RWPE2 (cell line): ENCODE results near the gene CRABP2.

ENCODE experiments used
- ATAC-seq: fragments of 200-7000 bp; cut with Tn5 transposase; 3 replicates; pipeline ENCODE4 v1.9.1; 2021; ENCODE audit warnings: low read depth
- DNase-seq: peaks from one replicate; pipeline ENCODE4 v3.0.0-alpha.2; 2020; ENCODE audit warnings: low spot score
- H3K27ac ChIP-seq: fragments of 450-650 bp; 2 replicates; pipeline ENCODE4 v1.5.1; 2017; ENCODE audit warnings: mild to moderate bottlenecking; ENCODE audit not compliant: poor library complexity, severe bottlenecking
- H3K27me3 ChIP-seq: fragments of 250-450 bp; sonication (Bioruptor Pico); 2 replicates; pipeline ENCODE4 v1.5.1; 2021; ENCODE audit warnings: mild to moderate bottlenecking, moderate library complexity; ENCODE audit not compliant: insufficient read depth, poor library complexity, severe bottlenecking
- H3K36me3 ChIP-seq: fragments of 250-450 bp; sonication (Bioruptor Pico); 2 replicates; pipeline ENCODE4 v1.5.1; 2020; ENCODE audit warnings: low read depth, mild to moderate bottlenecking, moderate library complexity
- H3K4me1 ChIP-seq: fragments of 250-450 bp; sonication (Bioruptor Pico); 2 replicates; pipeline ENCODE4 v1.5.1; 2021; ENCODE audit warnings: mild to moderate bottlenecking, moderate library complexity; ENCODE audit not compliant: insufficient read depth, poor library complexity, severe bottlenecking
- H3K4me3 ChIP-seq: fragments of 250-450 bp; sonication (Bioruptor Pico); 2 replicates; pipeline ENCODE4 v1.5.1; 2021; ENCODE audit warnings: mild to moderate bottlenecking, moderate library complexity; ENCODE audit not compliant: severe bottlenecking
- H3K9me3 ChIP-seq: fragments of 250-450 bp; sonication (Bioruptor Pico); 2 replicates; pipeline ENCODE4 v1.5.1; 2021; ENCODE audit warnings: mild to moderate bottlenecking, moderate library complexity; ENCODE audit not compliant: severe bottlenecking
- TF ChIP-seq, protein P1 (sequence below): fragments of 450-650 bp; IDR thresholded peaks from one replicate; pipeline ENCODE4 v1.5.1; 2017; ENCODE audit warnings: mild to moderate bottlenecking, moderate library complexity; ENCODE audit not compliant: poor library complexity, severe bottlenecking

CRABP2 gene

DNA sequence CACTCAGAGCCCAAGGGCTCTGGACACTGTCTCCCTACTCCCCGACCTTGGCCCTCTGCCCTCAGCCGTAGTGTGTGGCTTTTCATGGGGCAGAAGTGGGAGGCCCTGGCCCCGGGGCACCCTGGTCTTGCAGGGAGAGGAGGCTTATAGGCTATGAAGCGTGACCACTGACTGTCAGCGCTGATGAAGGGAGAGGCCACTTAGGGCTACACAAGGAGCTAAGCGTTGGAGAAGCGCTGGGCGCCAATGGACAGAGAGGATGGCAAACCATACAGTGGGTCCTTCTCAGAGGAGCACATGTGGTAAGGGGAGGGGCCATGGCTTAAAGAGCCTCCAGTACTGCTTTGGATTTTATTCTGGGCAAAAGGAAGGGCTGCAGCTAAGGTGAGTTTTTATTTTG is 7.9 kb downstream of the CRABP2 start:
- TF ChIP-seq, protein P1, sequence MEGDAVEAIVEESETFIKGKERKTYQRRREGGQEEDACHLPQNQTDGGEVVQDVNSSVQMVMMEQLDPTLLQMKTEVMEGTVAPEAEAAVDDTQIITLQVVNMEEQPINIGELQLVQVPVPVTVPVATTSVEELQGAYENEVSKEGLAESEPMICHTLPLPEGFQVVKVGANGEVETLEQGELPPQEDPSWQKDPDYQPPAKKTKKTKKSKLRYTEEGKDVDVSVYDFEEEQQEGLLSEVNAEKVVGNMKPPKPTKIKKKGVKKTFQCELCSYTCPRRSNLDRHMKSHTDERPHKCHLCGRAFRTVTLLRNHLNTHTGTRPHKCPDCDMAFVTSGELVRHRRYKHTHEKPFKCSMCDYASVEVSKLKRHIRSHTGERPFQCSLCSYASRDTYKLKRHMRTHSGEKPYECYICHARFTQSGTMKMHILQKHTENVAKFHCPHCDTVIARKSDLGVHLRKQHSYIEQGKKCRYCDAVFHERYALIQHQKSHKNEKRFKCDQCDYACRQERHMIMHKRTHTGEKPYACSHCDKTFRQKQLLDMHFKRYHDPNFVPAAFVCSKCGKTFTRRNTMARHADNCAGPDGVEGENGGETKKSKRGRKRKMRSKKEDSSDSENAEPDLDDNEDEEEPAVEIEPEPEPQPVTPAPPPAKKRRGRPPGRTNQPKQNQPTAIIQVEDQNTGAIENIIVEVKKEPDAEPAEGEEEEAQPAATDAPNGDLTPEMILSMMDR, result no peak
- no peaks in the 10 kb centered on the region for H3K9me3 ChIP-seq
- no peaks in the 10 kb centered on the region for H3K27me3 ChIP-seq
- H3K4me1 ChIP-seq, result peaks cover 19% of the 10 kb centered on the region
- H3K4me3 ChIP-seq, result no peak overlapping the region
- DNase-seq (no peak), ATAC-seq (no peak)
- H3K27ac ChIP-seq, result no peak overlapping the region
- no peaks in the 10 kb centered on the region for H3K36me3 ChIP-seq

- Histone ChIP-seq H3K9me3 (no peaks in the 10 kb centered on the region), H3K4me3 (no peak overlapping the region), H3K27ac (no peak overlapping the region), H3K27me3 (no peaks in the 10 kb centered on the region), H3K36me3 (no peaks in the 10 kb centered on the region), H3K4me1 (peaks cover 26% of the 10 kb centered on the region)
- no peak for ATAC-seq
- no peak for DNase-seq
- TF ChIP-seq, protein P1, result no peak
Observed at GRCh38 chr1:156696755-156697154, 8.6 kb downstream of the CRABP2 start.

DNA sequence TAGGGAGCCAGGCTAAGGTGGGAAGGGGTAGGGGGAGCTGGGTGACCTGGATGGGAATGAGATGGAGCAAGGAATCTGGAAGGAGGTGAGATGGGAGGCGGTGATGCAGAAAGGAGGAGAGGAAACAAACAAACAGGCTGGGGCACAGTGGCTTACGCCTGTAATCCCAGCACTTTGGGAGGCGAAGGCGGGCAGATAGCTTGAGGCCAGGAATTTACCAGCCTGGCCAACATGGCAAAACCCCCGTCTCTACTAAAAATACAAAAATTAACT is 10.8 kb downstream of the CRABP2 start:
- Histone ChIP-seq H3K4me3 (no peak overlapping the region), H3K4me1 (peaks cover 38% of the 10 kb centered on the region), H3K36me3 (no peaks in the 10 kb centered on the region), H3K9me3 (no peaks in the 10 kb centered on the region), H3K27ac (peak overlapping the region; percentile 26), H3K27me3 (no peaks in the 10 kb centered on the region)
- DNase-seq, result no peak
- ATAC-seq, result no peak
- TF ChIP-seq, protein P1, result no peak

DNA sequence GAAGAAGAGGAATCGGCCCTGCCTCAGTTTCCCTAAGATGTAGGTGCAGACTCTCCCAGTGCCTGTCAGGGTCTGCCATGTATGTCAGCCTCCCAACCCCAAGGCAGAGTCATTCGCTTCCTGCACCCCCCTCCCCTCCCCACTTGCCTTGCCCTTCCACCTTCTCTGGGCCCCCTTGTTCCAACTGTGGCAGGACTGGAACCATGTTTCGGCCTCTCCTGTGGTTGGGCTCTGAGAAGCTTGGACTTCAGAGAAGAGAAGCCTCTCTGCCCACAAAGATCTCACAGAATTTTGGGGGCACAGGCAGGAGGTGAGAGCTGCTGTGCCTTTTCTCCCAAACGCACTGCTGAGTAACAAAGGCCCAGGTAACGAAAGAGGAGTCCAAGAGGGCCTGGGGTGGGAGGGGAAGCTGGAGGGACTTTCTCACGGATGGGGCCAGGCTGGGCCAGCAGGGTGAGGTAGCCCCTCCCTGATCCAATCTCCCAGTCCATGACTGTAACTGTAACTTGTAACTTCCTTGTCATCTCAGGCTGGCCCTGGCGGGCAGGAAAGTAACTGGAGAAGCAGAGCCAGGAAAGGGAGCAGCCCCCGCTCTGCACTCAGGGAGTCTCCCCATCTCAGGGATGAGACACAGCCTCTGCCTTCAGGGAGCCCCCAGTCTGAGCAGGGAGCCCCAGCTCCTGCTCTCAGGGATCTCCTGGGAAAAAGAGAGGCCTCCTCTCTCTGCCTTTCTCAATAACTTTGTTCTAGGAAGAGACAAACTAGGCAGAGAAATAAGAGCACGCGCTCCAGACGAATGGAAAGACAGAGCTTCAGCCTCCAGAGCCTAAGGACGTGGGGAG is 11.3 kb downstream of the CRABP2 start:
- H3K36me3 ChIP-seq, result no peaks in the 10 kb centered on the region
- ATAC-seq, result 0 out of 3 replicates have a peak, but pooled peaks have one; percentile 9
- DNase-seq, result peak; percentile 52
- peaks cover 42% of the 10 kb centered on the region for H3K4me1 ChIP-seq
- no peak overlapping the region for H3K4me3 ChIP-seq
- peak overlapping the region; percentile 26 for H3K27ac ChIP-seq
- no peaks in the 10 kb centered on the region for H3K9me3 ChIP-seq
- TF ChIP-seq, protein P1, result no peak
- no peaks in the 10 kb centered on the region for H3K27me3 ChIP-seq
